Caco-2 (cell line): ENCODE measurements around the gene GJA3. TPM values are rescaled to one million over a fixed set of nuclear protein-coding genes. Genes with fewer than 3 reads are reported as not detected.

Experiments used
- BruUV-seq: library from RNA; stranded (reverse); fragments of 400-500 nt; replicated peaks from 2 replicates; lab custom pipeline; 2021; lab: Mats Ljungman, UMichigan
- CTCF ChIA-PET: fragments of 300-600 bp; sonication (Branson Sonifier 250); formaldehyde crosslinking; loops from one replicate; lab custom pipeline; 2022; ENCODE audit warnings: antibody characterized with exemption; lab: Charles Lee
- POLR2A ChIA-PET: fragments of 300-600 bp; sonication (Branson Sonifier 250); formaldehyde crosslinking; loops from one replicate; lab custom pipeline; 2022; ENCODE audit warnings: antibody characterized with exemption; lab: Charles Lee
- DNase-seq, 2 experiments: peaks; one replicate each; pipeline versions ENCODE4 v3.0.0 to v3.0.0-alpha.2; 2020 to 2022
- H3K27me3 ChIP-seq: replicated peaks from 2 replicates; pipeline ENCODE4 v1.6.0; 2011; ENCODE audit warnings: low read length; ENCODE audit not compliant: control insufficient read depth, insufficient read depth
- H3K36me3 ChIP-seq: 2 replicates; pipeline ENCODE4 v1.5.1; 2011; ENCODE audit warnings: low read length; ENCODE audit not compliant: control insufficient read depth, insufficient read depth
- H3K4me1 ChIP-seq: fragments of 250-450 bp; sonication (Bioruptor Pico); 2 replicates; pipeline ENCODE4 v1.5.1; 2020; ENCODE audit warnings: mild to moderate bottlenecking
- H3K4me3 ChIP-seq: 2 replicates; pipeline ENCODE4 v1.5.1; 2011; ENCODE audit warnings: low read depth, mild to moderate bottlenecking, control low read depth, low read length
- H3K9me3 ChIP-seq: fragments of 250-450 bp; sonication (Bioruptor Pico); 2 replicates; pipeline ENCODE4 v1.5.1; 2020; ENCODE audit warnings: mild to moderate bottlenecking, moderate library complexity
- H3K27ac Mint-ChIP-seq: one replicate; pipeline ENCODE4 v1.8.0; 2022; ENCODE audit warnings: mixed read lengths; ENCODE audit not compliant: unreplicated experiment
- H3K27me3 Mint-ChIP-seq: one replicate; pipeline ENCODE4 v1.8.0; 2022; ENCODE audit warnings: mixed read lengths; ENCODE audit not compliant: insufficient read depth, unreplicated experiment
- H3K36me3 Mint-ChIP-seq: one replicate; pipeline ENCODE4 v1.8.0; 2022; ENCODE audit warnings: mild to moderate bottlenecking, mixed read lengths; ENCODE audit not compliant: insufficient read depth, unreplicated experiment
- H3K4me1 Mint-ChIP-seq: one replicate; pipeline ENCODE4 v1.8.0; 2022; ENCODE audit warnings: low read depth, mixed read lengths; ENCODE audit not compliant: unreplicated experiment
- H3K4me3 Mint-ChIP-seq: one replicate; pipeline ENCODE4 v1.8.0; 2022; ENCODE audit warnings: mild to moderate bottlenecking, moderate library complexity, mixed read lengths; ENCODE audit not compliant: unreplicated experiment
- H3K9me3 Mint-ChIP-seq: one replicate; pipeline ENCODE4 v1.8.0; 2022; ENCODE audit warnings: mixed read lengths; ENCODE audit not compliant: unreplicated experiment
- CTCF ChIP-seq, 2 experiments: fragments of 200-600 bp in 1 of 2; IDR thresholded peaks; 1 replicate in 1 of 2; 2 replicates in 1 of 2; pipeline versions ENCODE4 v1.5.1 to v1.8.0; 2011 to 2022; ENCODE audit warnings: antibody characterized with exemption in 1 of 2, control low read depth in 1 of 2, inconsistent platforms in 1 of 2, low read depth in 1 of 2, low read length in 1 of 2, mild to moderate bottlenecking in 1 of 2, moderate library complexity in 1 of 2; ENCODE audit not compliant: insufficient read depth in 1 of 2, severe bottlenecking in 1 of 2, unreplicated experiment in 1 of 2
- intact Hi-C: fragments of 100-400 bp; cut with micrococcal nuclease; formaldehyde crosslinking; loops from one replicate; pipeline ENCODE4 v1.10.0; 2022; ENCODE audit not compliant: unreplicated experiment
- total RNA-seq: library from RNA; stranded (reverse); gene quantifications from 2 replicates; pipeline ENCODE4 v1.2.3, GENCODE V29; 2022

The GJA3 gene
- total RNA-seq, 1 experiment from 2014 or later = 0.11 TPM

GRCh38 chr13:20142927-20143480 lies 17.8 kb downstream of the GJA3 start:
- H3K4me3 ChIP-seq = no peak overlapping the region
- POLR2A ChIA-PET = no interaction called here

GRCh38 chr13:20142023-20142926 lies 18.6 kb downstream of the GJA3 start:
- Mint-ChIP-seq H3K27ac (no peak overlapping the region), H3K4me1 (no peaks in the 10 kb centered on the region), H3K27me3 (no peaks in the 10 kb centered on the region), H3K36me3 (no peaks in the 10 kb centered on the region), H3K9me3 (no peaks in the 10 kb centered on the region), H3K4me3 (no peak overlapping the region)
- H3K27me3 ChIP-seq = no peaks in the 10 kb centered on the region
- POLR2A ChIA-PET = no interaction called here
- CTCF ChIA-PET = interaction anchor here (0.6 kb wide), 1 partner anchor 23 kb away, joined by 7 read pairs; no protein-coding TSS in a partner anchor
- no peaks in the 10 kb centered on the region for H3K9me3 ChIP-seq
- H3K4me1 ChIP-seq = no peaks in the 10 kb centered on the region
- intact Hi-C loops = no loop called here
- H3K36me3 ChIP-seq = no peaks in the 10 kb centered on the region
- H3K4me3 ChIP-seq = no peak overlapping the region
- peak in 1 of 2 experiments; percentile 22 for DNase-seq
- TF ChIP-seq CTCF (IDR thresholded peaks at IDR 0.05; ENCODE audit: insufficient read depth in 1 of 2, low read depth in 1 of 2, low read length in 1 of 2, severe bottlenecking in 1 of 2, unreplicated experiment in 1 of 2) = no peak
- no TSS peak for BruUV-seq

More at GRCh38 chr13:20142927-20143480, 17.8 kb downstream of the GJA3 start:
- no peak overlapping the region for H3K4me3 Mint-ChIP-seq
- intact Hi-C loops = no loop called here
- no peaks in the 10 kb centered on the region for H3K9me3 Mint-ChIP-seq
- no peak for TF ChIP-seq CTCF (IDR thresholded peaks at IDR 0.05; ENCODE audit: insufficient read depth in 1 of 2, low read depth in 1 of 2, low read length in 1 of 2, severe bottlenecking in 1 of 2, unreplicated experiment in 1 of 2)
- DNase-seq = peak in 1 of 2 experiments; percentile 21
- no TSS peak for BruUV-seq
- Histone ChIP-seq H3K36me3 (no peaks in the 10 kb centered on the region), H3K27me3 (no peaks in the 10 kb centered on the region), H3K4me1 (no peaks in the 10 kb centered on the region), H3K9me3 (no peaks in the 10 kb centered on the region)
- H3K27me3 Mint-ChIP-seq = no peaks in the 10 kb centered on the region
- CTCF ChIA-PET = interaction anchor here (0.6 to 1.1 kb wide), 2 partner anchors 15 to 24 kb away, joined by 3 to 7 read pairs; no protein-coding TSS in a partner anchor
- no peaks in the 10 kb centered on the region for H3K36me3 Mint-ChIP-seq
- H3K4me1 Mint-ChIP-seq = no peaks in the 10 kb centered on the region
- no peak overlapping the region for H3K27ac Mint-ChIP-seq

- H3K36me3 ChIP-seq = no peaks in the 10 kb centered on the region
- Mint-ChIP-seq H3K27me3 (no peaks in the 10 kb centered on the region), H3K36me3 (no peaks in the 10 kb centered on the region), H3K9me3 (no peaks in the 10 kb centered on the region), H3K4me1 (no peaks in the 10 kb centered on the region), H3K4me3 (no peak overlapping the region), H3K27ac (no peak overlapping the region)
- BruUV-seq = no TSS peak
- CTCF ChIA-PET = no interaction called here
- H3K4me3 ChIP-seq = no peak overlapping the region
- no peaks in the 10 kb centered on the region for H3K27me3 ChIP-seq
- no peak for TF ChIP-seq CTCF (IDR thresholded peaks at IDR 0.05; ENCODE audit: insufficient read depth in 1 of 2, low read depth in 1 of 2, low read length in 1 of 2, severe bottlenecking in 1 of 2, unreplicated experiment in 1 of 2)
- H3K4me1 ChIP-seq = peaks cover 3% of the 10 kb centered on the region; the same call in 1 of the 2 replicates
- POLR2A ChIA-PET = no interaction called here
- DNase-seq = peak in 1 of 2 experiments; percentile 14
- intact Hi-C loops = no loop called here
- H3K9me3 ChIP-seq = no peaks in the 10 kb centered on the region
Measured at GRCh38 chr13:20141238-20142022, 19.4 kb downstream of the GJA3 start.
